Epithelial cell of esophagus (primary cell): ENCODE results near the gene DNAJC5.
"Not testable (repeated sequence)": the region's sequence is repeated elsewhere in the genome, so short reads cannot be mapped to it uniquely, and the experiment has no call there.

Experiments
- DNase-seq: peaks from one replicate; pipeline ENCODE4 v3.0.0; 2010; ENCODE audit warnings: low read depth
- H3K4me3 ChIP-seq: 2 replicates; pipeline ENCODE4 v1.5.1; 2011; ENCODE audit warnings: mild to moderate bottlenecking, low read length, control low read depth
- TF ChIP-seq, protein P1 (sequence below): IDR thresholded peaks from 2 replicates; pipeline ENCODE4 v1.5.1; 2011; ENCODE audit warnings: low read depth, mild to moderate bottlenecking, low read length, control low read depth, inconsistent platforms; ENCODE audit not compliant: insufficient read depth; ENCODE audit errors: missing control alignments

Gene DNAJC5

DNA sequence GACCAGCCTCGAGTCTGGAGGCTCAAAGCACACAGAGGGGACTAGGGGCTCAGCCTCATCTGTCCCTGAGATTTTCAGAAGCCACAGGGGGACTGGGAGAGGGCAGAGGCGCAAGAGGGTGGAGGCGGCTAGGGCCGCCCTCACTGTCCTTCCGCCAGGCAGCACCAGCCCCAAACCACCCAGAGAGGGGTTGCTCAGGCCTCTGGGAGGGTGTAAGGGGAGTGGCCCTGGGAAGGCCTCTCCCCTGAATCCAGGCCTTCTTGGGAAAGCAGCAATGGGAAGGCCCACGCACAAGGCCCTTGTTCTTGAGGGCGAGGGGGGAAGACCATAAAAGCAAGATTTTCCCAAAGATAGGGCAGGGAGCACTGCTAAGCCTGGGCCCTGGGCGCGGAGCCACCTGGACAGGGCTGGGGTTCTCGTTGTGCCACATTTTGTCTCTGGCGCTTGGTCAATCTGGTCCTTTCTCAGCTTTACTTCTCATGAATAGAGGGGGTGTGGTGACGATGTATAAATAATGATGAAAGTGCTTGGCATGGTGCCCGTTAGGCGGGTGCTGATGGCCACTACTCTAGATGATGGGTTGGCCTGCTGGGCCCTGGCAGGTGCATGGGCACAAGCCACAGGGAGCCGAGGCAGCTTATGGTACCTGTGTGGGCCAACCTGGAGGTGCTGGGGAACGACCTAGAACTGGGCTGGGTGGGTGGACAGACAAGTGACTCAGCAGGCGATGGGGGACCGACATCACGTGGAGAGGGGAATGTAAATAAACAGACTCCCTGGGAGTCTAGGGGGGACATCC lies 79.7 kb downstream of the DNAJC5 start:
- no peak overlapping the region for H3K4me3 ChIP-seq
- peak; percentile 32 for DNase-seq
- TF ChIP-seq, protein P1, sequence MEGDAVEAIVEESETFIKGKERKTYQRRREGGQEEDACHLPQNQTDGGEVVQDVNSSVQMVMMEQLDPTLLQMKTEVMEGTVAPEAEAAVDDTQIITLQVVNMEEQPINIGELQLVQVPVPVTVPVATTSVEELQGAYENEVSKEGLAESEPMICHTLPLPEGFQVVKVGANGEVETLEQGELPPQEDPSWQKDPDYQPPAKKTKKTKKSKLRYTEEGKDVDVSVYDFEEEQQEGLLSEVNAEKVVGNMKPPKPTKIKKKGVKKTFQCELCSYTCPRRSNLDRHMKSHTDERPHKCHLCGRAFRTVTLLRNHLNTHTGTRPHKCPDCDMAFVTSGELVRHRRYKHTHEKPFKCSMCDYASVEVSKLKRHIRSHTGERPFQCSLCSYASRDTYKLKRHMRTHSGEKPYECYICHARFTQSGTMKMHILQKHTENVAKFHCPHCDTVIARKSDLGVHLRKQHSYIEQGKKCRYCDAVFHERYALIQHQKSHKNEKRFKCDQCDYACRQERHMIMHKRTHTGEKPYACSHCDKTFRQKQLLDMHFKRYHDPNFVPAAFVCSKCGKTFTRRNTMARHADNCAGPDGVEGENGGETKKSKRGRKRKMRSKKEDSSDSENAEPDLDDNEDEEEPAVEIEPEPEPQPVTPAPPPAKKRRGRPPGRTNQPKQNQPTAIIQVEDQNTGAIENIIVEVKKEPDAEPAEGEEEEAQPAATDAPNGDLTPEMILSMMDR = no peak

- not testable (repeated sequence) for H3K4me3 ChIP-seq, DNase-seq
Observed at GRCh38 chr20:63976511-63976910, 81.6 kb downstream of the DNAJC5 start.

DNA sequence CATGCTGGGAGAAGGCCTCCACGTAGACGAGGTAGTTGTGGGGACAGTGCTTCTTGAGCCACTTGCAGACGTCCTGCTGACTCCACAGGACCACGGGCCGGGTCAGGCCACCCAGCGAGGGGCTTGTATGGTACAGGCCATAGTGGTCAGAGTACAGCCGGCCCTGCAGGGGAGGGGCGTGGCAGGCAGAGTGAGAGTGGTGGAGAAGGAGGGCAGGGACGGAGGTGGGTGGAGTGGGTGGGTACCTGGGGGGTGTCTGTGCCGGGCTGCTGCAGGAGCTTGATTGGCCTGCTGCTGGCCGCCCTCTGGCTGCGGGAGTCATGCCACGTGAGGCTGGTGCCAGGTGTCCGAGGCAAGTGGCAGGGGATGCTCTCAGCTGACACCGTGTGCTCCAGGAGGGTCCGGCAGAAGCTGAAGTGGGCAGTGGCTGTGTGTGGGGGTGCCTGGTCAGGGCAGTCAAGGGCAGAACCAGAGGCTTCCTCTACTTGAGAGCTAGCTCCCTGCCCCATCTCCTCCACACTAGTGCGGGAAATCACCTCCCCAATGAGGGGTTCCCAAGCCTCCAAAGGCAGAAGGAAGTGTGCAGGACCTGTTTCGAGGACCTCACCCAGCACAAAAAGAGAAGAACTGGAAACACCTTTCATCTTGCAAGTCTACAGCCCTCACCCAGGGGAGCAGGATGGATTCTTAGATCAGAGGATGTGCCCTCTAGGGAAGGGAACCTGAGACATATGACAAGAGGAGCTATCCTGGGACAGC lies 82.2 kb downstream of the DNAJC5 start:
- H3K4me3 ChIP-seq = no peak overlapping the region
- DNase-seq = no peak
- TF ChIP-seq, protein P1 = no peak

- peak; percentile 73 for DNase-seq
- no peak overlapping the region for H3K4me3 ChIP-seq
- TF ChIP-seq, protein P1 = no peak
Observed at GRCh38 chr20:63977739-63978276, 82.9 kb downstream of the DNAJC5 start.

- peak overlapping the region; percentile 63 for H3K4me3 ChIP-seq
- TF ChIP-seq, protein P1 = no peak
- DNase-seq = peak; percentile 83
Observed at GRCh38 chr20:63978319-63979228, 83.6 kb downstream of the DNAJC5 start.

DNA sequence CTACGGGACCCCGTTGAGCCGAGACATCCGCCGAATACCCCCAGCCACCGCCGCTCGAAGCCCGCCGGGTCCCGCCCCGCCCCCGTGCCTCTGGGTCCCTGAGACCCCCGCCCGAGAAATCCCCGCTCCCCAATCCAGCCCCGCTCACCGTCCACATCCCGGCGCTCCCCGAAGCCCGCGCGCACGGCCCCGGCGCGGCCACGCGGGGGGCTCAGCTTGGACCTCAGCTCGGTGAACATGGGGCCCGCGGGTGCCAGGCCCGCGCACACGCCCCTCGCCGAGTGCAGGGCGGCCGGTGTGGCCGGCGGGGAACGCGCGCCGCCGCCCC lies 84.3 kb downstream of the DNAJC5 start:
- peak overlapping the region; percentile 63 for H3K4me3 ChIP-seq
- TF ChIP-seq, protein P1 = peak; percentile 0
- no peak for DNase-seq
